ENCODE results near the gene GINM1.

Gene GINM1

DNA sequence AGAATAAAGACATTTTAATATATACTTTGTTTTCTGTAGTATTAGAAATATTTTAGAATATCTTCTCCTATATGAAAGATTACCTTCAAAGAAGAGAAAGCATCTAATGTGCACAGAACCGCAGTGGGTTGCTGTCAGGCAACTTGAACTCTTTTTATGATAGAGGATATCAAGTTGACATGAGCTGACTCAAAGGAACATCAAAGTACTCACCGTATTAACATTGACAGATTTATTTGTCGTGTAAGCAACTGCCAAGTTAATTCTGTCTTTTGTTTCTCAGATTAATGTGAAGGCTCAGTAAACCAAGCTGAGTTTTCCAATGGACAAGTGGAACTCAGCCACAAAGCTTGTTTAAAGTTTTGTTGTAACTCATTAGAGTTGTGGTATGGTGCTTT is 2.2 kb upstream of the GINM1 start:
- no peak for DNase-seq (ENCODE audit: low read depth)
- TF ChIP-seq, protein P1, sequence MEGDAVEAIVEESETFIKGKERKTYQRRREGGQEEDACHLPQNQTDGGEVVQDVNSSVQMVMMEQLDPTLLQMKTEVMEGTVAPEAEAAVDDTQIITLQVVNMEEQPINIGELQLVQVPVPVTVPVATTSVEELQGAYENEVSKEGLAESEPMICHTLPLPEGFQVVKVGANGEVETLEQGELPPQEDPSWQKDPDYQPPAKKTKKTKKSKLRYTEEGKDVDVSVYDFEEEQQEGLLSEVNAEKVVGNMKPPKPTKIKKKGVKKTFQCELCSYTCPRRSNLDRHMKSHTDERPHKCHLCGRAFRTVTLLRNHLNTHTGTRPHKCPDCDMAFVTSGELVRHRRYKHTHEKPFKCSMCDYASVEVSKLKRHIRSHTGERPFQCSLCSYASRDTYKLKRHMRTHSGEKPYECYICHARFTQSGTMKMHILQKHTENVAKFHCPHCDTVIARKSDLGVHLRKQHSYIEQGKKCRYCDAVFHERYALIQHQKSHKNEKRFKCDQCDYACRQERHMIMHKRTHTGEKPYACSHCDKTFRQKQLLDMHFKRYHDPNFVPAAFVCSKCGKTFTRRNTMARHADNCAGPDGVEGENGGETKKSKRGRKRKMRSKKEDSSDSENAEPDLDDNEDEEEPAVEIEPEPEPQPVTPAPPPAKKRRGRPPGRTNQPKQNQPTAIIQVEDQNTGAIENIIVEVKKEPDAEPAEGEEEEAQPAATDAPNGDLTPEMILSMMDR (IDR thresholded peaks at IDR 0.05; ENCODE audit: low read length, missing control alignments), result no peak
- no peak overlapping the region for H3K4me3 ChIP-seq (replicated peaks; ENCODE audit: low read depth, low read length)

DNA sequence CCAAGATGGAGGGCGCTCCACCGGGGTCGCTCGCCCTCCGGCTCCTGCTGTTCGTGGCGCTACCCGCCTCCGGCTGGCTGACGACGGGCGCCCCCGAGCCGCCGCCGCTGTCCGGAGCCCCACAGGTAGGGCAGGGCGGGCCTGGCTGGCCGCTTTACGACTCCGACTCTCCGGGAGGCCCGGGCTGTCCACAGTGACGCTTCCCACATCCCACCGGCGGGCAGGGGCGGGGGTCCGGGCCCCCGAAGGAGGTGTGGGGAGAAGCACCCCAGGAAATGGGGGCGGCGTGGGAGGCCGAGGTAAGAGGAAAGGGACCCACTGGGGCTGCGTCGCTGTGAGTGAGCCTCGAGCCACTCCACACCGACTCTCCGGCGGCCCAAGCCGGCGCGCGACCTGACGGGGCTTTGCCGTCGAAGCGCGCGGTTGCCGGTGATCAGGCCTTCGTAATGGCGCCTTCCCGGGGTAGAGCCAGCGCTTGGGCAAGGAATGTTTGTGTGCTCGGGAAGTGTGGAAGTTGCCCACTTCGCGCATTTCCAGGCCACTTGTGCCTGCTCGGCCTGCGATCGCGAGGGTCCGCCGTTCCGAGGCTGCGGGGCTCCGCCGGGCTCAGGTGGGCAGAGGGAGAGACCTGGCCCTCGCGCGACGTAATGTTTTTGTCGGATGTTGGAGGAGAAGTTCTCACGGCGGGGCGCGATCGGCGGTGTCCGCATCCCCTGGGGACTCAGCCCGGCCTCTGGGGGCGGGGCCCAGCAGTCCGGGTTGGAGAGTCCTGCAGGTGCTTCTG is 427 bp downstream of the GINM1 start:
- TF ChIP-seq, protein P1 (IDR thresholded peaks at IDR 0.05; ENCODE audit: low read length, missing control alignments), result no peak
- peak overlapping the region; percentile 88 for H3K4me3 ChIP-seq (replicated peaks; ENCODE audit: low read depth, low read length)
- DNase-seq (ENCODE audit: low read depth), result peak; percentile 36

DNA sequence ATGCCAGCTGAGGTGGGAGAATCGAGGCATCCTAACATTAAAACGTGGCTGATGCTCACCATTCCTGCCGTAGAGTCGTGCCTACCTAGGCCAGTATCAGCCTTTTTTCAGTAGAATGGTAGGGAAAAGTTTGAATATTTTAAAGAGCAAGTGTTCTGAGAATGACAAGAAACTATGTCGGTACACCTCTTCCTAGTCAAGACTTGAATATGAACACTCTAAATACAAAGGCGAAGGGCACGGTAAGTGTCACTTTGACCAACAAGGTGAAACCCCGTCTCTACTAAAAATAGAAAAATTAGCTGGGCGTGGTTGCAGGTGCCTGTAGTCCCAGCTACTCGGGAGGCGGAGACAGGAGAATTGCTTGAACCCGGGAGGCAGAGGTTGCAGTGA is 1.0 kb downstream of the GINM1 start:
- TF ChIP-seq, protein P1 (IDR thresholded peaks at IDR 0.05; ENCODE audit: low read length, missing control alignments), result no peak
- no peak for DNase-seq (ENCODE audit: low read depth)
- H3K4me3 ChIP-seq (replicated peaks; ENCODE audit: low read depth, low read length), result peak overlapping the region; percentile 88

DNA sequence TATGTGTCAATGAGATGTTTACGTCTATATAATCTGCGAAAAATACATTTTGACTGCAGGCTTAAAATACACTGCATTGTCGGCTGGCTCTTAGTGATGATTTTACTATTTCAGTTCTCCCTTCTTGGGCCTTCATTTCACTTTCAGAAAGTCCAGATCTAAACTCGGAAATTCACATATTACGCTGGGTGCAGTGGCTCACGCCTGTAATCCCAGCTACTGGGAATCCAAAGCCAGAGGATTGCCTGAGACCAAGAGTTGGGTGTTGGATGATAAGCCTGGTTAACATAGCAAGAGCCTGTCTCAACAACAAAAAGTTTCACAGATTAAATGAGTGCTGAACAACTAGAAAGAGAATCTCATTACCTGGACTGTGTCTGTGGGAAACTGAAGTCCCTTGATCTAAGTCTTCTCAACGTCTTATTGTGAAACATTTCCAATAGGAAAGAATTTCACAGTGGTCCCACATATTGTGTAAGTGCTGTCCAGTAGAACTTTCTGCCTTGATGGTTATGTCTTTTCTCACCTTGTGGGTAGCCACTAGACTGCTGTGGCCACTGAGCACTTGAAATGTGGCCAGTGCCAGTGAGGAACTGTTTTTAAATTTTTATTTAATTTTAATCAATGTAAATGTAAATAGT is 1.9 kb downstream of the GINM1 start:
- no peak overlapping the region for H3K4me3 ChIP-seq (replicated peaks; ENCODE audit: low read depth, low read length)
- no peak for DNase-seq (ENCODE audit: low read depth)
- TF ChIP-seq, protein P1 (IDR thresholded peaks at IDR 0.05; ENCODE audit: low read length, missing control alignments), result no peak

DNA sequence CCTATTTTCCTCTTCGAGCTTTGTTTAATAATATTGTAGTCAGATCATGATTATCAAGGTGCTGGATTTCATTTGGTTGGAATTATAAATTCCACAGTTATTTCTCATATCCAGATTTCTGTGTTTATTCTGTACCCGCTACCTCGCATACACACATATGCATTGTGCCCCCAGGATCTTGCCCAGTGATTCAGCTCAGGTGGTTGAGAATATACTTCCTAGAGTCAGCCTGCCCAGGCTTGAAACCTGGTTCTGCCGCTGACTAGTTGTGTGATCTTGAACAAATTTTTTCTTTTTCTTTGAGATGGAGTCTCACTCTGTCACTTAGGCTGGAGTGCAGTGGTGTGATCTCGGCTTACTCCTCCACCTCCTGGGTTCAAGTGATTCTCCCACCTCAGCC is 14.7 kb downstream of the GINM1 start:
- TF ChIP-seq, protein P1 (IDR thresholded peaks at IDR 0.05; ENCODE audit: low read length, missing control alignments), result no peak
- no peak overlapping the region for H3K4me3 ChIP-seq (replicated peaks; ENCODE audit: low read depth, low read length)
- no peak for DNase-seq (ENCODE audit: low read depth)

DNA sequence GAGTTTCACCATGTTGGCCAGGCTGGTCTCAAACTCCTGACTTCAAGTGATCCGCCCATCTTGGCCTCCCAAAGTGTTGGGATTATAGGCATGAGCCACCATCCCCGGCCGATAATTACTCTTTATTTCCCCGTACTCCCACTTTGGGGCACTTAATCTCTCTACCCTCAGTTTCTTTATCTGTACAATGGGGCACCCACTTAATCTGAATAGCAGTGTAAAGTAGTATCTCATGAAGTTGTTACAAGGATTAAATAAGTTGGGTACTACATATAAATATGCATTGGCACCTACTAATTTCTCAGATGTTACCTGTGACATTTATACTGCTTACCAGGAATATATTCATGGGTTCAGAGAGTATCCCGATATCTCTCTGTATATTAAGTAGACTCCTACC is 15.2 kb downstream of the GINM1 start:
- TF ChIP-seq, protein P1 (IDR thresholded peaks at IDR 0.05; ENCODE audit: low read length, missing control alignments), result no peak
- no peak overlapping the region for H3K4me3 ChIP-seq (replicated peaks; ENCODE audit: low read depth, low read length)
- DNase-seq (ENCODE audit: low read depth), result no peak

All from fibroblast of pulmonary artery (primary cell).